ENCODE measurements around the gene KCNIP2. TPM values are rescaled to one million over a fixed set of nuclear protein-coding genes. Genes with fewer than 3 reads are reported as not detected.

Gene KCNIP2
- total RNA-seq, 1 donor from 2014 or later, result 5.5 TPM

DNA sequence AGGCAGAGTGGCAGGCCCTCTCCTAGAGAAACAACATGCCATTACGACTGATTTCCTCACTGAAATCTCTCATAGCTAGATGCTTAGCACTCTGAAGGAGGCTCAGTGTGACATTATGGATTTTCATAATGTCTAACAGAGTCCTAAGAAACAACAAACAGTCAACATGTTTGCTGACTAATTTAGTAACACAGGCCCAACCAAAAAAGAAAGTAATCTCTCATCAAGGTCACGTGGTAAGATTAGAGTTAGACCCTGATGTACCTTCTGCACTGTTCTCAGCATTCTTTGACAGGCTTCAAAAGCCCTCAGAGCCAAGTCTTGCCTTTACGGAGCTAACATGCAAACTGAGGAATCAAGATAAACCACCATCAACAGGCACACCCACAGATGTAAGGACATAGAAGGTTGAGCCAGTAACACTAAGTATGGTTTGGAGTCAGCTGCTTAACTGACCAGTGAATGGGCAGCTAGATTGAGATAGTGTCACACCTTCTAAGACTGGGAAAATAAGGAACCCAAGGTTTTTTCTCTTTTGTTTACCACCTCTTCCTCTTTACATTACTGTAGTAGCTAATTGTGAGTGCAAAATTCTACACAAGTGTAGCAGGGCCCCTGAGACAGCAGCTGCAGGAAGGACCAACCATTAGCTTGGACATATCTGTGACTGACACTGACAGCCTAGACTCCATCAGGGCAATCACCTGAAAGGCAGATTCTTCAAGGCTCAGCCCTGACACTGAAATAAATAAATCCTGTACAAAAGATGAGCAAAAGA is 15.3 kb upstream of the KCNIP2 start:
- Mint-ChIP-seq H3K27ac (no peak overlapping the region), H3K4me1 (ENCODE audit: low read depth) (no peaks in the 10 kb centered on the region), H3K36me3 (ENCODE audit: insufficient read depth) (peaks cover 21% of the 10 kb centered on the region), H3K4me3 (ENCODE audit: low read depth) (no peak overlapping the region), H3K9me3 (ENCODE audit: low read depth) (peaks cover 12% of the 10 kb centered on the region), H3K27me3 (no peaks in the 10 kb centered on the region)
- DNase-seq (ENCODE audit: low spot score, unreplicated experiment), result no peak
- TF ChIP-seq, protein P1, sequence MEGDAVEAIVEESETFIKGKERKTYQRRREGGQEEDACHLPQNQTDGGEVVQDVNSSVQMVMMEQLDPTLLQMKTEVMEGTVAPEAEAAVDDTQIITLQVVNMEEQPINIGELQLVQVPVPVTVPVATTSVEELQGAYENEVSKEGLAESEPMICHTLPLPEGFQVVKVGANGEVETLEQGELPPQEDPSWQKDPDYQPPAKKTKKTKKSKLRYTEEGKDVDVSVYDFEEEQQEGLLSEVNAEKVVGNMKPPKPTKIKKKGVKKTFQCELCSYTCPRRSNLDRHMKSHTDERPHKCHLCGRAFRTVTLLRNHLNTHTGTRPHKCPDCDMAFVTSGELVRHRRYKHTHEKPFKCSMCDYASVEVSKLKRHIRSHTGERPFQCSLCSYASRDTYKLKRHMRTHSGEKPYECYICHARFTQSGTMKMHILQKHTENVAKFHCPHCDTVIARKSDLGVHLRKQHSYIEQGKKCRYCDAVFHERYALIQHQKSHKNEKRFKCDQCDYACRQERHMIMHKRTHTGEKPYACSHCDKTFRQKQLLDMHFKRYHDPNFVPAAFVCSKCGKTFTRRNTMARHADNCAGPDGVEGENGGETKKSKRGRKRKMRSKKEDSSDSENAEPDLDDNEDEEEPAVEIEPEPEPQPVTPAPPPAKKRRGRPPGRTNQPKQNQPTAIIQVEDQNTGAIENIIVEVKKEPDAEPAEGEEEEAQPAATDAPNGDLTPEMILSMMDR (IDR thresholded peaks at IDR 0.05; ENCODE audit: unreplicated experiment), result no peak

DNA sequence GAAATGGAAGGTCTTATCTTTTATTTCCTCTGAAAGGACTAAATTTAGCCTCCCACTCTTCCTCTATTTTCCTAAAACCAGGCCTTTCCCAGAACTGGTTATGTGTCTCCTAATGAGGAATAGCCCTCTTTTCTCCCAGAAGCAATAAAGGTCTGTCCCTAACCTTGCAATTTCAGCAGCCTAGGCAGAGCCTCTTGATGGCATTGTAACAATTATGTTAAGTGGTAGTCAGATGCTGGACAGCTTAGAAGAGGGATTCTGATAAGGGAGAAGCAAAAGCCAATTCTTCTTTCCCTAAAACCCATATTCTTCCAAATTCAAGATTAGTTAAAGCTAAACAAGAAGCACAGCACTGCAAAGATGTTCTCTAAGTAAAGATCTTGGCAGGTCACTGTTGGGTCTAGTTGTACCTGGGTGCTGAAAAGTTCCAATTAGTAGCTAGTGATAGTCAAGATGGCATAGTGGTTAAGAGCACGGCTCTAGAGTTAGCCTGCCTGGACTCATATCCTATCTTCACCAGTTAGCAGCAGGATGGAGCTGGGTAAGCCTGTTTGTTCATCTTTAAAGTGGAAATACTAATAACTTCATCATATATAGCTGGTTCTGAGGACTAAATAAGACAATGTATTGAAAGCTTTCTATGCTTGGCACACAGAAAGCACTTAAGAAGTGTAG is 14.3 kb upstream of the KCNIP2 start:
- Mint-ChIP-seq H3K27me3 (no peaks in the 10 kb centered on the region), H3K27ac (no peak overlapping the region), H3K4me3 (ENCODE audit: low read depth) (no peak overlapping the region), H3K36me3 (ENCODE audit: insufficient read depth) (peaks cover 19% of the 10 kb centered on the region), H3K9me3 (ENCODE audit: low read depth) (peaks cover 12% of the 10 kb centered on the region), H3K4me1 (ENCODE audit: low read depth) (no peaks in the 10 kb centered on the region)
- TF ChIP-seq, protein P1 (IDR thresholded peaks at IDR 0.05; ENCODE audit: unreplicated experiment), result no peak
- DNase-seq (ENCODE audit: low spot score, unreplicated experiment), result no peak

DNA sequence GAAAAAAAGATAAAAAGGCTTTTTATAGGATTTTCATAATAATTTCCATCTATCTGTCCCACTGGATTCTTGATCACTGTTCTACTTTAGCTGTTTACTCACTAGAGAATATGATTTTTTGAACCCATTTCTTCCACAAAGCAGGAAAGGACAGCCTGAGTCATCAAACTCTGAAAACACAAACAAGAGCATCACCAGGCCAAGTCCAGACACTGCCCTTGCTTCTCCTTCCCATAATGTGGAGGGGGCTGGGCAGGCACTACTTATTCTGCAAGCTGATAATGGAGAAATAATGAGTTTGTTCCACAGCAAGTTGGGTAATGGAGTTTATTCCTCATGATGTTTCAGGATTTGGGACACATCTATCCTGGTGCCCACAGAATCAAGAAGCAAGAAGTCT is 13.0 kb upstream of the KCNIP2 start:
- no peak for DNase-seq (ENCODE audit: low spot score, unreplicated experiment)
- peaks cover 17% of the 10 kb centered on the region for H3K36me3 Mint-ChIP-seq (ENCODE audit: insufficient read depth)
- TF ChIP-seq, protein P1 (IDR thresholded peaks at IDR 0.05; ENCODE audit: unreplicated experiment), result no peak
- H3K4me3 Mint-ChIP-seq (ENCODE audit: low read depth), result no peak overlapping the region
- no peaks in the 10 kb centered on the region for H3K27me3 Mint-ChIP-seq
- H3K27ac Mint-ChIP-seq, result no peak overlapping the region
- peaks cover 12% of the 10 kb centered on the region for H3K9me3 Mint-ChIP-seq (ENCODE audit: low read depth)
- H3K4me1 Mint-ChIP-seq (ENCODE audit: low read depth), result no peaks in the 10 kb centered on the region

DNA sequence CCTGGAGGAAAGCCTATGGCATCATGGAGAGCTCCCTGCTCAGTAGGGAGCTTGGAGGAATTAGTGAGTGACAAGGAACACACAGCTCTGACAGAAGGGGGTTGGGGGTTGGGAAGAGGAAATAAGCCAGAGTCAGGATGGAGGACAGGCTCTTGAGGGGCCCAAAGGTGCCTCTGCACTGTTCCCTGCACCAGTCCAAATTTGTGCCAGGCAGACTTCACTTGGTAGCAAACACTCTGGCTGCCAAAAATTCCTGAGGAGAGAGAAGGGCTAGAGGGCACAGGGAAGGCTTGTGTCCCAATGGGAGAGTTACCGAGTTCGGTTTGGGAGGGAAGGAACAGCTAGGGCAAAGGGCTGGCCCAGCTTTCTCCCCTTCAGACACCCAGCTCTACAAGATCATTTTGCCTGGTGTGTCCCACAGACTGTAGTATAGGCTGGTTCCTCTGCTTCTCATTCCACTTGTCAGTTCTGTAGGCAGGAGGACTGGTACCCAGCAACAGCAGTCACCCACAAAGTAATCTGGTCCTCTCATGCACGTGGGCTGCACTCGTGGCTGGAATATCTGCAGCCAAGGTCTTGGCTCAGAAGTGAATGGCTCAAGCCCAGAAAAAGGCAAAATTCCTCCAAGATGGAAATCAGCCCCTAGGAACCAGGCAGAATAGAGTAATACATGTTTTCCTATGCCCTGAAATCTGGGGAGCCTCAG is 8.0 kb upstream of the KCNIP2 start:
- H3K36me3 Mint-ChIP-seq (ENCODE audit: insufficient read depth), result peaks cover 2% of the 10 kb centered on the region
- H3K27me3 Mint-ChIP-seq, result no peaks in the 10 kb centered on the region
- H3K27ac Mint-ChIP-seq, result no peak overlapping the region
- TF ChIP-seq, protein P1 (IDR thresholded peaks at IDR 0.05; ENCODE audit: unreplicated experiment), result no peak
- H3K4me1 Mint-ChIP-seq (ENCODE audit: low read depth), result no peaks in the 10 kb centered on the region
- no peak for DNase-seq (ENCODE audit: low spot score, unreplicated experiment)
- H3K9me3 Mint-ChIP-seq (ENCODE audit: low read depth), result no peaks in the 10 kb centered on the region
- H3K4me3 Mint-ChIP-seq (ENCODE audit: low read depth), result no peak overlapping the region

DNA sequence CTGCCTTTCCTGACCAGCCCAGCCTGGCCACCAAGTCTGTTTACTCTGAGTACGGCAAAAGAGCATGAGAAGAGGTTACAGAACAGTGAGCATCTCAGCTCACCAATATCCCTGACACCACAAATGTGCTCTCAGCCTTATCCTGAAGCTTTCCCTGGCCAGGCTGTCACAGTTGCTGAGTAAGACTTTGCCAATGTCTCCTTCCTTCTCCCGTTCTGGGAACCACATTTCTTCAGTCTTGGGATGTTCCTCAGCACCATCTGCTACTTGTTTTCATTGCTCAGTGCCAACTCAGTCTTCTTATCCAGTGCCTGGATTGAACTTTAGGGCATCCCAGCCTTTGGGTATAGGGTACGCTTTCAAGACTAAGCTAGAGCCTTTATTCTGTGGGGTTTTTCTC is 7.1 kb upstream of the KCNIP2 start:
- H3K4me1 Mint-ChIP-seq (ENCODE audit: low read depth), result no peaks in the 10 kb centered on the region
- H3K9me3 Mint-ChIP-seq (ENCODE audit: low read depth), result no peaks in the 10 kb centered on the region
- H3K27me3 Mint-ChIP-seq, result no peaks in the 10 kb centered on the region
- peaks cover 2% of the 10 kb centered on the region for H3K36me3 Mint-ChIP-seq (ENCODE audit: insufficient read depth)
- H3K4me3 Mint-ChIP-seq (ENCODE audit: low read depth), result no peak overlapping the region
- no peak for DNase-seq (ENCODE audit: low spot score, unreplicated experiment)
- H3K27ac Mint-ChIP-seq, result no peak overlapping the region
- TF ChIP-seq, protein P1 (IDR thresholded peaks at IDR 0.05; ENCODE audit: unreplicated experiment), result no peak

Measured in progenitor cell of endocrine pancreas (in vitro differentiated cells).